Measurements from ENCODE around the gene ITPR1.

DNA sequence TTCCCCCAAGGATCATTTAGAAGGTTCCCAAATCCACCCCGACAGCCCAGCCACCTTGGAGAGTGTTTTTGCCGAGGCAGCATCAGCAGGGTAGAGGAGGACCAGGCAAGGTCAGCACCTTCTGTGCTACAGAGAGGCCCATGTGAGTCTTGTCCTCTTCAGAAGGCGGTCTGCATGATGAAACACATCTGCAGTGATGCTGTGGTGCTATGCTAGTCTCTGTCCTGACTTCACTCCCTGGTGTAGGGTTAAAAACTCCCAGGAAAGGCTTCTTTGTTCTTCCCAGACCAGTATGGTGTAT lies 87.9 kb downstream of the ITPR1 start:
- TF ChIP-seq FOXP2 (optimal IDR thresholded peaks at IDR 0.05; ENCODE audit: control extremely low read depth, extremely low read length, insufficient read depth) (no peak), POLR2AphosphoS5 (IDR thresholded peaks at IDR 0.05; ENCODE audit: borderline replicate concordance, low read depth, low read length) (no peak), EZH2 (IDR thresholded peaks at IDR 0.05) (no peak)

Measured in SK-N-MC (cell line).